HEK293 (cell line): ENCODE measurements around the gene C5orf47.

Experiments
- ZNF571 ChIP-seq: fragments of 450-650 bp; formaldehyde crosslinking; IDR thresholded peaks from 2 replicates; pipeline ENCODE4 v1.5.0; 2017; ENCODE audit warnings: missing biosample characterization, missing genetic modification characterization
- TF ChIP-seq, protein P1 (sequence below): fragments of 450-650 bp; formaldehyde crosslinking; IDR thresholded peaks from 2 replicates; pipeline ENCODE4 v1.5.1; 2016; ENCODE audit warnings: missing biosample characterization, missing genetic modification characterization
- TF ChIP-seq, protein P2 (sequence below): fragments of 450-650 bp; formaldehyde crosslinking; IDR thresholded peaks from 2 replicates; pipeline ENCODE4 v1.5.1; 2016; ENCODE audit warnings: missing biosample characterization, missing genetic modification characterization

DNA sequence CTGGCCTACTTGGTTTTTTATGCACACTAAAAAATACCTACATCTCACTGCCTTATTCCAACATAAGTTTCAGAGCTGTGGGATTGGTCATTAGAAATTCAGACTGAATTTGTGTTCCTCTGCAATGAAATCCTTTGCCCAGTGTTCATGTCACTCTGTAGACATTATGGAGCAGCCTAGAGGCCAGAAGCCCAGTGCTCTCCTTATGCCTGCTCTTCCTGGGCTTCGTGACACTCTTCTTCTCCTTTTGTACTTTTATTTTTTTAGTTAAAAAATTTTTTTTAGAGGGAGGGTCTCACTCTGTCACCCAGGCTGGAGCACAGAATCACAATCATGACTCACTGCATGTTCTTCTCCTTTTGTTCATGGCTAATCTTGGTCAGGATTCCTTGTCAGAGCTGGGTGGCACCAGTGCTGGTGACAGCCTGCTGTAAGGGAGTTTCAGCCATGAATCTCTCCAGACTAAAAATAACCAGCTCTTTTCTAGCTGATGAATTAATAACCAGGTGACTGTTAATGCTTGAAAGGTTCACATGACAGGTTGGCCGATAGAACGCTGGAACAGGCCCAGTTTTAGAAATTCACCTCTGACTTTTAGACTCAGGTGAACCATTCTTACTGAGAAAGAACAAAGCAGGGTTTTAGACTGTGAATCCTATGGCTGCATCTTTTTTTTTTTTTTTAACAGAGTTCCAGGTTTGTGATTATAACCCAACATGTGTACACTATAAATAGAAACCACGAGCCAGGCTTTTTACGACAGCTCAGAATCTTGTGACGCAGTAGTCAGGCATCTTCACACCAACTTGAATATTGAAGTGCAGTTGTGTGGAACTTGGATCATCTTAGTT, 34.1 kb upstream of the C5orf47 start:
- TF ChIP-seq ZNF571 (tag by site-specific recombination) = no peak
- TF ChIP-seq, protein P1, sequence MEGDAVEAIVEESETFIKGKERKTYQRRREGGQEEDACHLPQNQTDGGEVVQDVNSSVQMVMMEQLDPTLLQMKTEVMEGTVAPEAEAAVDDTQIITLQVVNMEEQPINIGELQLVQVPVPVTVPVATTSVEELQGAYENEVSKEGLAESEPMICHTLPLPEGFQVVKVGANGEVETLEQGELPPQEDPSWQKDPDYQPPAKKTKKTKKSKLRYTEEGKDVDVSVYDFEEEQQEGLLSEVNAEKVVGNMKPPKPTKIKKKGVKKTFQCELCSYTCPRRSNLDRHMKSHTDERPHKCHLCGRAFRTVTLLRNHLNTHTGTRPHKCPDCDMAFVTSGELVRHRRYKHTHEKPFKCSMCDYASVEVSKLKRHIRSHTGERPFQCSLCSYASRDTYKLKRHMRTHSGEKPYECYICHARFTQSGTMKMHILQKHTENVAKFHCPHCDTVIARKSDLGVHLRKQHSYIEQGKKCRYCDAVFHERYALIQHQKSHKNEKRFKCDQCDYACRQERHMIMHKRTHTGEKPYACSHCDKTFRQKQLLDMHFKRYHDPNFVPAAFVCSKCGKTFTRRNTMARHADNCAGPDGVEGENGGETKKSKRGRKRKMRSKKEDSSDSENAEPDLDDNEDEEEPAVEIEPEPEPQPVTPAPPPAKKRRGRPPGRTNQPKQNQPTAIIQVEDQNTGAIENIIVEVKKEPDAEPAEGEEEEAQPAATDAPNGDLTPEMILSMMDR (tag by site-specific recombination) = no peak
- TF ChIP-seq, protein P2, sequence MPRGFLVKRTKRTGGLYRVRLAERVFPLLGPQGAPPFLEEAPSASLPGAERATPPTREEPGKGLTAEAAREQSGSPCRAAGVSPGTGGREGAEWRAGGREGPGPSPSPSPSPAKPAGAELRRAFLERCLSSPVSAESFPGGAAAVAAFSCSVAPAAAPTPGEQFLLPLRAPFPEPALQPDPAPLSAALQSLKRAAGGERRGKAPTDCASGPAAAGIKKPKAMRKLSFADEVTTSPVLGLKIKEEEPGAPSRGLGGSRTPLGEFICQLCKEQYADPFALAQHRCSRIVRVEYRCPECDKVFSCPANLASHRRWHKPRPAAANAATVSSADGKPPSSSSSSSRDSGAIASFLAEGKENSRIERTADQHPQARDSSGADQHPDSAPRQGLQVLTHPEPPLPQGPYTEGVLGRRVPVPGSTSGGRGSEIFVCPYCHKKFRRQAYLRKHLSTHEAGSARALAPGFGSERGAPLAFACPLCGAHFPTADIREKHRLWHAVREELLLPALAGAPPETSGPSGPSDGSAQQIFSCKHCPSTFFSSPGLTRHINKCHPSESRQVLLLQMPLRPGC = no peak
